Kidney (tissue), 14 donors: ENCODE results near the gene SLC16A6. TPM values are rescaled to one million over a fixed set of nuclear protein-coding genes. Genes with fewer than 3 reads are reported as not detected.

Source experiments
- DNase-seq, 5 donors: peaks; one replicate each; pipeline ENCODE4 v3.0.0-alpha.2; 2013 to 2020
- FAIRE-seq: peaks from 2 replicates; lab custom pipeline; 2012; peaks lifted over from hg19 to GRCh38; lab: Jason Lieb, UNC
- H3K27ac ChIP-seq, 2 donors: one replicate each; pipeline ENCODE4 v1.7.0; 2013; ENCODE audit warnings: low read depth in 2 of 2, low read length in 2 of 2, inconsistent platforms in 1 of 2
- H3K27me3 ChIP-seq: one replicate; pipeline ENCODE4 v1.7.1; 2013; ENCODE audit warnings: low read length, inconsistent platforms; ENCODE audit not compliant: control insufficient read depth, insufficient read depth
- H3K36me3 ChIP-seq, 3 donors: one replicate each; pipeline versions ENCODE4 v1.7.0 to v1.7.1; 2013; ENCODE audit warnings: low read length in 3 of 3, control low read depth in 1 of 3, inconsistent platforms in 1 of 3; ENCODE audit not compliant: insufficient read depth in 3 of 3, control insufficient read depth in 2 of 3
- H3K4me1 ChIP-seq, 3 donors: one replicate each; pipeline versions ENCODE4 v1.7.0 to v1.7.1; 2013; ENCODE audit warnings: low read length in 3 of 3, inconsistent platforms in 1 of 3, low read depth in 1 of 3; ENCODE audit not compliant: control insufficient read depth in 2 of 3, insufficient read depth in 2 of 3
- H3K4me3 ChIP-seq, 3 donors: one replicate each; pipeline versions ENCODE4 v1.7.0 to v1.8.1; 2013; ENCODE audit warnings: low read length in 3 of 3, control low read depth in 1 of 3, inconsistent platforms in 1 of 3
- H3K9ac ChIP-seq, 3 donors: one replicate each; pipeline versions ENCODE4 v1.7.0 to v1.7.1; 2013; ENCODE audit warnings: low read length in 3 of 3, control low read depth in 1 of 3, inconsistent platforms in 1 of 3
- H3K9me3 ChIP-seq, 3 donors: one replicate each; pipeline versions ENCODE4 v1.7.0 to v1.7.1; 2013; ENCODE audit warnings: low read length in 3 of 3, control low read depth in 1 of 3, inconsistent platforms in 1 of 3; ENCODE audit not compliant: control insufficient read depth in 2 of 3, insufficient read depth in 1 of 3
- intact Hi-C: fragments of 100-400 bp; cut with DNase I; formaldehyde crosslinking; loops from one replicate; pipeline ENCODE4 v1.11.1; 2022
- polyA plus RNA-seq: library from polyadenylated mRNA; stranded (reverse); fragments of 350-450 nt; fragmentation: Illumina TruSeq; extraction: RNeasy Lipid Tissue Mini Kit (QIAGEN cat#74804); gene quantifications from one replicate; pipeline ENCODE4 v1.2.3, GENCODE V29; 2014; ENCODE audit warnings: low read depth, low replicate concordance; ENCODE audit not compliant: insufficient read depth
- total RNA-seq: library from RNA; stranded (reverse); fragmentation: NEBNext Ultra II Directional; extraction: Animal tissue kit (Norgen Biotek cat#: 25700); gene quantifications from one replicate; pipeline ENCODE4 v1.2.1, GENCODE V29; 2021
- TF ChIP-seq, protein P1 (sequence below): IDR thresholded peaks from 3 replicates; pipeline ENCODE4 v1.5.1; 2012; ENCODE audit warnings: mild to moderate bottlenecking, moderate library complexity, borderline replicate concordance; ENCODE audit not compliant: insufficient read depth; ENCODE audit errors: extremely low read depth
- donor health status: control.
- donor health status: control.
- donor health status: control.
- donor health status: control.
- donor health status: control.
- donor health status: DM: yes; HTN: yes; CAD: no.
- donor health status: Normal renal cell carcinoma (clear cell type).

SLC16A6 gene
- total and polyA plus RNA-seq, 2 donors from 2014 or later = 0.82 to 3.6 TPM

DNA sequence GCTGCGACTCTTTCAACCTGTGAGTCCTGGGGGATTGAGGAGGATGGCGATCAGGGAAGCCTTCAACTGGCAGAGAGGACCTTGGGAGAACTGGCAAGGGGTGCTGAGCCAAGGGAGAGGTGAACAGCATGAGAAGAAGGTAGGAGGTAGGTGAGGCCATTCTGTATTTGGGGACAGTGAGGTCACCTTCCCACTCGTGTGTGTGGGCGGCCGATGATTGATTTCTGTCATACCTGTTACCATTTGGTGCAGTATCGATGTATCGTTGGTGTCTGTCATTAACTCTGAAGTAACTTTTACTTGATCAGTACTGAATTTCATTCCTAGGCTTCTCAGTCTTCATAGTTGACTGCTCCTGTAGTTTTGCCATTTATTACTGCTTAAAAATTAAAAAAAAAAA lies 4.2 kb upstream of the SLC16A6 start:
- TF ChIP-seq, protein P1, sequence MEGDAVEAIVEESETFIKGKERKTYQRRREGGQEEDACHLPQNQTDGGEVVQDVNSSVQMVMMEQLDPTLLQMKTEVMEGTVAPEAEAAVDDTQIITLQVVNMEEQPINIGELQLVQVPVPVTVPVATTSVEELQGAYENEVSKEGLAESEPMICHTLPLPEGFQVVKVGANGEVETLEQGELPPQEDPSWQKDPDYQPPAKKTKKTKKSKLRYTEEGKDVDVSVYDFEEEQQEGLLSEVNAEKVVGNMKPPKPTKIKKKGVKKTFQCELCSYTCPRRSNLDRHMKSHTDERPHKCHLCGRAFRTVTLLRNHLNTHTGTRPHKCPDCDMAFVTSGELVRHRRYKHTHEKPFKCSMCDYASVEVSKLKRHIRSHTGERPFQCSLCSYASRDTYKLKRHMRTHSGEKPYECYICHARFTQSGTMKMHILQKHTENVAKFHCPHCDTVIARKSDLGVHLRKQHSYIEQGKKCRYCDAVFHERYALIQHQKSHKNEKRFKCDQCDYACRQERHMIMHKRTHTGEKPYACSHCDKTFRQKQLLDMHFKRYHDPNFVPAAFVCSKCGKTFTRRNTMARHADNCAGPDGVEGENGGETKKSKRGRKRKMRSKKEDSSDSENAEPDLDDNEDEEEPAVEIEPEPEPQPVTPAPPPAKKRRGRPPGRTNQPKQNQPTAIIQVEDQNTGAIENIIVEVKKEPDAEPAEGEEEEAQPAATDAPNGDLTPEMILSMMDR = no peak
- no peak for FAIRE-seq
- no peak overlapping the region for H3K9ac ChIP-seq
- intact Hi-C loops = no loop called here
- H3K4me1 ChIP-seq = peaks cover 0 to 6% (median 0%) of the 10 kb centered on the region in 3 donors
- no peak overlapping the region for H3K27ac ChIP-seq
- peaks cover 6% of the 10 kb centered on the region for H3K27me3 ChIP-seq
- no peaks in the 10 kb centered on the region for H3K9me3 ChIP-seq
- no peak for DNase-seq
- H3K4me3 ChIP-seq = no peak overlapping the region
- no peaks in the 10 kb centered on the region for H3K36me3 ChIP-seq

DNA sequence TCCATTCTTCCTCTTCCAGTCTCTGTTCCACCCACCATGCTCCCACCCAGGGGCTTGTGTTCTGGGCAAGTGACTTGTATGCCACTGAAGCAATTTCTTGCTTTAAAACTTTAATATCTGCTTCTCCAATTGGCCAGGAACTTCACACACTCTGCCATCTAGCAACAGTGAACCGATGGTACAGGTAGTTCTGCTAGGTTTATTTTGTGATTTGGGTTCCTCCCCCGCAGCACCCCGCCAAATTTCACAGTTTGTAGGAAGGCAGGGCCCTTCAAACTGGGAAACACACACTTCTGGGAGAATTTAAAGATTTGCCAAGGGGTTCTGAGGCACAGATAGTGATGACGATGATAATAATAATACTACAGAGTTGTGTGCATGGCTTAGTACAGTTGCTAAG lies 3.7 kb upstream of the SLC16A6 start:
- Histone ChIP-seq H3K4me3 (no peak overlapping the region), H3K9me3 (no peaks in the 10 kb centered on the region), H3K9ac (no peak overlapping the region), H3K27me3 (peaks cover 9% of the 10 kb centered on the region), H3K27ac (no peak overlapping the region), H3K36me3 (no peaks in the 10 kb centered on the region), H3K4me1 (peaks cover 0 to 6% (median 0%) of the 10 kb centered on the region in 3 donors)
- no peak for DNase-seq
- TF ChIP-seq, protein P1 = no peak
- intact Hi-C loops = no loop called here
- no peak for FAIRE-seq

DNA sequence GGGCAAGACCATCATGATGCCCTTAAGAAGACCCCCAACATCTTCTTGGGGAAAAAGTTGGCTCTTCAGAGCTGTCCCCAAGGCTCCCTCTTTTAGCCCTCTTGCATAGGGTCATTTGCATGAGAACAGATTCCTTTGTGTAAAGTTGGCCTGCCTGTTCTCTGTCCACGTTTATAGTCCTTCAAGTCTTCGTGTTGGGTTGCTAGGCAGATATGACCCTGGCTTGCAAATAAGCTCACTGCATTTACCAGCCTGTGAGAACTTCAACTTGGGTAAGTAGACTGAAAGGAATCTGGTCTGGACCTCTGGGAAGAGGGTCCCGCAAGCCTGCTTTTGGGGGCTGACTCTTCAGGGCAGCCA lies 3.2 kb upstream of the SLC16A6 start:
- FAIRE-seq = no peak
- H3K27ac ChIP-seq = no peak overlapping the region
- intact Hi-C loops = no loop called here
- peak in 2 of 5 donors; percentile 21 to 29 for DNase-seq
- no peaks in the 10 kb centered on the region for H3K9me3 ChIP-seq
- H3K27me3 ChIP-seq = peaks cover 10% of the 10 kb centered on the region
- H3K4me3 ChIP-seq = no peak overlapping the region
- peaks cover 0 to 6% (median 0%) of the 10 kb centered on the region in 3 donors for H3K4me1 ChIP-seq
- TF ChIP-seq, protein P1 = no peak
- H3K9ac ChIP-seq = no peak overlapping the region
- H3K36me3 ChIP-seq = no peaks in the 10 kb centered on the region
